GM12878 (cell line): ENCODE measurements around the gene PPIF. TPM values are rescaled to one million over a fixed set of nuclear protein-coding genes. Genes with fewer than 3 reads are reported as not detected.

Experiments
- ATAC-seq: fragments of 200-7000 bp; cut with Tn5 transposase; 3 replicates; pipeline ENCODE4 v1.9.1; 2020; ENCODE audit warnings: mild to moderate bottlenecking, moderate library complexity
- BruUV-seq: library from RNA; stranded (reverse); fragments of 400-500 nt; replicated peaks from 2 replicates; lab custom pipeline; 2021; lab: Mats Ljungman, UMichigan
- CTCF ChIA-PET: fragments of 300-600 bp; sonication (Branson Sonifier 250); formaldehyde crosslinking; extraction: SDS; loops from one replicate; lab custom pipeline; 2021; ENCODE audit warnings: inconsistent platforms; lab: Yijun Ruan, JAX
- POLR2A ChIA-PET: fragments of 350-600 bp; formaldehyde crosslinking; extraction: SDS; loops from one replicate; lab custom pipeline; 2021; ENCODE audit warnings: inconsistent platforms; lab: Charles Lee
- RAD21 ChIA-PET: fragments of 300-600 bp; sonication (Branson Sonifier 250); formaldehyde crosslinking; loops from one replicate; lab custom pipeline; 2023; ENCODE audit warnings: antibody characterized with exemption; ENCODE audit not compliant: unreplicated experiment; lab: Charles Lee
- SMC1A ChIA-PET: fragments of 300-600 bp; sonication (Branson Sonifier 250); formaldehyde crosslinking; loops from one replicate; lab custom pipeline; 2023; ENCODE audit not compliant: unreplicated experiment, uncharacterized antibody; lab: Charles Lee
- DNase-seq: peaks from one replicate; pipeline ENCODE4 v3.0.0-alpha.2; 2011; ENCODE audit warnings: low read depth, low spot score
- FAIRE-seq: peaks from 3 replicates; lab custom pipeline; 2011; peaks lifted over from hg19 to GRCh38; lab: Jason Lieb, UNC
- H2AFZ ChIP-seq: 2 replicates; pipeline ENCODE4 v1.6.0; 2011; ENCODE audit warnings: low read depth, low read length, control low read depth; ENCODE audit not compliant: control insufficient read depth
- H3K27ac ChIP-seq: 2 replicates; pipeline ENCODE4 v1.5.1; 2011; ENCODE audit warnings: control low read depth; ENCODE audit not compliant: control insufficient read depth, insufficient read depth
- H3K27me3 ChIP-seq, 2 experiments: replicated peaks in 1 of 2; 2 replicates each; pipeline versions ENCODE4 v1.6.0 to v1.6.1; 2011; ENCODE audit warnings: low read length in 1 of 2; ENCODE audit not compliant: control insufficient read depth in 2 of 2, insufficient read depth in 2 of 2
- H3K36me3 ChIP-seq, 2 experiments: 2 replicates each; pipeline ENCODE4 v1.5.1; 2011; ENCODE audit warnings: low read length in 1 of 2; ENCODE audit not compliant: control insufficient read depth in 2 of 2, insufficient read depth in 2 of 2
- H3K4me1 ChIP-seq: 2 replicates; pipeline ENCODE4 v1.6.1; 2011; ENCODE audit warnings: mild to moderate bottlenecking, low read length, moderate library complexity, mixed read lengths; ENCODE audit not compliant: control insufficient read depth, insufficient read depth
- H3K4me2 ChIP-seq: 2 replicates; pipeline ENCODE4 v1.6.0; 2011; ENCODE audit warnings: control low read depth; ENCODE audit not compliant: control insufficient read depth, insufficient read depth
- H3K4me3 ChIP-seq: fragments of 200-600 bp; sonication (generic); 2 replicates; pipeline ENCODE4 v1.5.1; 2016
- H3K79me2 ChIP-seq: 2 replicates; pipeline ENCODE4 v1.6.0; 2011; ENCODE audit warnings: low read length; ENCODE audit not compliant: control insufficient read depth, insufficient read depth
- H3K9ac ChIP-seq: 2 replicates; pipeline ENCODE4 v1.8.0; 2011; ENCODE audit warnings: low read length, control low read depth, mixed read lengths; ENCODE audit not compliant: control insufficient read depth, insufficient read depth
- H3K9me3 ChIP-seq: replicated peaks from 3 replicates; pipeline ENCODE4 v1.5.1; 2011; ENCODE audit warnings: mild to moderate bottlenecking, low read length; ENCODE audit not compliant: control insufficient read depth, insufficient read depth
- H4K20me1 ChIP-seq: 2 replicates; pipeline ENCODE4 v1.6.0; 2011; ENCODE audit not compliant: control insufficient read depth, insufficient read depth
- ASH2L ChIP-seq: fragments of 300-600, 200-600 bp; sonication (generic); IDR thresholded peaks from 2 replicates; pipeline ENCODE4 v1.6.1; 2017; ENCODE audit warnings: low read depth, mild to moderate bottlenecking, borderline replicate concordance
- BACH1 ChIP-seq: fragments of 450-650 bp; IDR thresholded peaks from 2 replicates; pipeline ENCODE4 v1.6.1; 2017; ENCODE audit warnings: mild to moderate bottlenecking, borderline replicate concordance
- BMI1 ChIP-seq: fragments of 450-650 bp; IDR thresholded peaks from 2 replicates; pipeline ENCODE4 v1.6.1; 2016; ENCODE audit warnings: mild to moderate bottlenecking, moderate library complexity, borderline replicate concordance
- GATAD2B ChIP-seq: fragments of 450-650 bp; conservative IDR thresholded peaks from 2 replicates; pipeline ENCODE4 v1.6.1; 2017; ENCODE audit warnings: low read depth, mild to moderate bottlenecking, moderate library complexity
- NFXL1 ChIP-seq: fragments of 450-650 bp; IDR thresholded peaks from 2 replicates; pipeline ENCODE4 v1.6.1; 2017; ENCODE audit warnings: antibody characterized with exemption, mild to moderate bottlenecking, borderline replicate concordance
- NFYA ChIP-seq: IDR thresholded peaks from 2 replicates; pipeline ENCODE4 v1.6.1; 2011; ENCODE audit warnings: low read depth, mild to moderate bottlenecking, low read length, improper control_type of control experiment, borderline replicate concordance
- NR2C1 ChIP-seq: fragments of 450-650 bp; IDR thresholded peaks from 2 replicates; pipeline ENCODE4 v1.6.1; 2017; ENCODE audit warnings: antibody characterized with exemption, mild to moderate bottlenecking, moderate library complexity
- POLR2AphosphoS5 ChIP-seq: IDR thresholded peaks from 2 replicates; pipeline ENCODE4 v1.6.1; 2011; ENCODE audit warnings: mild to moderate bottlenecking, low read length, inconsistent platforms
- WGBS: methylation state at CpG from one replicate; pipeline ENCODE4 v1.1.6; 2016; ENCODE audit warnings: low lambda C conversion rate; ENCODE audit not compliant: insufficient replicate concordance, insufficient coverage; ENCODE audit errors: missing lambda C conversion rate; 5-methylcytosine and 5-hydroxymethylcytosine counted together
- in situ Hi-C: fragments of 300-500 bp; cut with MboI; formaldehyde crosslinking; loops from 9 replicates; pipeline ENCODE4 v1.14.3; 2018; ENCODE audit warnings: mixed read lengths
- intact Hi-C: fragments of 100-400 bp; cut with micrococcal nuclease; formaldehyde crosslinking; loops from one replicate; pipeline ENCODE4 v1.14.2; 2022; ENCODE audit not compliant: unreplicated experiment
- polyA plus RNA-seq, 11 experiments: library from polyadenylated mRNA; depleted of rRNA in 4 of 11; unstranded in 6 of 11; stranded (reverse) in 5 of 11; fragments of >200 nt; fragmentation: Nextera tagmentation in 4 of 11; fragmentation: Illumina TruSeq in 1 of 11; extraction: Ambion mirVana in 4 of 11; extraction: Trizol in 1 of 11; gene quantifications; 1 replicate in 1 of 11; 2 replicates in 10 of 11; pipeline versions ENCODE4 v1.2.1 to v1.2.3, GENCODE V29; 2011 to 2016; ENCODE audit warnings: inconsistent platforms in 2 of 11, missing spikeins in 2 of 11, low read depth in 1 of 11
- total RNA-seq, 4 experiments: library from RNA; depleted of rRNA in 3 of 4; stranded (reverse); fragments of >200 nt in 3 of 4; fragmentation: Illumina TruSeq in 1 of 4; extraction: Trizol in 1 of 4; gene quantifications; 2 replicates each; pipeline versions ENCODE4 v1.2.1 to v1.2.3, GENCODE V29; 2013 to 2021
- TF ChIP-seq, protein P1 (sequence below): IDR thresholded peaks from 2 replicates; pipeline ENCODE4 v1.6.1; 2012; ENCODE audit warnings: low read length, inconsistent platforms

Gene PPIF
- total and polyA plus RNA-seq, 10 of the 15 experiments (the other 5 are each of a cell fraction or from before 2014, with no cell fraction given), result 28.8 to 180 (median 128) TPM

GRCh38 chr10:79298403-79299244 lies 48.6 kb upstream of the PPIF start:
- Histone ChIP-seq H3K9me3 (no peaks in the 10 kb centered on the region), H4K20me1 (no peaks in the 10 kb centered on the region), H3K27me3 (no peaks in the 10 kb centered on the region), H3K4me1 (peaks cover 8% of the 10 kb centered on the region), H2AFZ (no peak overlapping the region), H3K79me2 (no peaks in the 10 kb centered on the region), H3K4me2 (no peak overlapping the region), H3K27ac (no peak overlapping the region), H3K36me3 (peaks cover 34 to 75% of the 10 kb centered on the region in 2 experiments), H3K9ac (no peak overlapping the region), H3K4me3 (no peak overlapping the region)
- ChIA-PET RAD21 (no interaction called here), SMC1A (interaction anchor here (1.3 kb wide), 1 partner anchor 18 kb away, joined by 3 read pairs; no protein-coding TSS in a partner anchor), POLR2A (no interaction called here), CTCF (no interaction called here)
- no peak for DNase-seq
- WGBS, result 98% methylated on average over 24 of the region's 27 CpGs
- FAIRE-seq, result no peak
- intact Hi-C loops (no loop called here), in situ Hi-C loops (no loop called here)
- TF ChIP-seq ASH2L (no peak), NFXL1 (no peak), BMI1 (no peak), NR2C1 (no peak), POLR2AphosphoS5 (peak; percentile 39; the same call in 1 of the 2 replicates), NFYA (no peak), BACH1 (no peak), GATAD2B (no peak)
- TF ChIP-seq, protein P1, sequence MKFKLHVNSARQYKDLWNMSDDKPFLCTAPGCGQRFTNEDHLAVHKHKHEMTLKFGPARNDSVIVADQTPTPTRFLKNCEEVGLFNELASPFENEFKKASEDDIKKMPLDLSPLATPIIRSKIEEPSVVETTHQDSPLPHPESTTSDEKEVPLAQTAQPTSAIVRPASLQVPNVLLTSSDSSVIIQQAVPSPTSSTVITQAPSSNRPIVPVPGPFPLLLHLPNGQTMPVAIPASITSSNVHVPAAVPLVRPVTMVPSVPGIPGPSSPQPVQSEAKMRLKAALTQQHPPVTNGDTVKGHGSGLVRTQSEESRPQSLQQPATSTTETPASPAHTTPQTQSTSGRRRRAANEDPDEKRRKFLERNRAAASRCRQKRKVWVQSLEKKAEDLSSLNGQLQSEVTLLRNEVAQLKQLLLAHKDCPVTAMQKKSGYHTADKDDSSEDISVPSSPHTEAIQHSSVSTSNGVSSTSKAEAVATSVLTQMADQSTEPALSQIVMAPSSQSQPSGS, result no peak
- ATAC-seq, result no peak
- no TSS peak for BruUV-seq
